HG02798 (cell line): ENCODE measurements around the gene VPS35L.
"Not testable (repeated sequence)": the region's sequence is repeated elsewhere in the genome, so short reads cannot be mapped to it uniquely, and the experiment has no call there.

Experiments used
- ATAC-seq: cut with Tn5 transposase; IDR thresholded peaks from one replicate; pipeline ENCODE4 v1.9.1; 2021; ENCODE audit warnings: mild to moderate bottlenecking; ENCODE audit not compliant: unreplicated experiment, poor library complexity

VPS35L gene

DNA sequence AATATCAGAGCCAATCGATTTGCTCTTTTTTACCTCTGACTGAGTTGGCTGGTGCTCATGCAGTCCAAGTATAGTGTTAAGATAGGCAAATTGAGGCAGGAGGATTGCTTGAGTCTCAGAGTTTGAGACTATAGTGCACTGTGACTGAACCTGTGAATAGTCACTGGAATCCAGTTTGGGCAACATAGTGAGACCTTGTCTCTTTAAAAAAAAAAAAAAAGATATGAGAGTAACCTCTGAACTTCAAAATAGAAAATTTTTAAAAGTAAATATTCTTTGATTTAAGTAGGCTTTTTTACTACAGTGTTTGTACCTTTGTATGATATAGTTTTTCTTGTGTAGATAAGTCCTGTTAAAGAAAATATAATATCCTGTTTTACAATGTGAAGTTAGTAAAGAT is 28.3 kb upstream of the VPS35L start:
- no peak for ATAC-seq

- ATAC-seq: no peak
Measured at GRCh38 chr16:19528666-19529065, 26.8 kb upstream of the VPS35L start.

DNA sequence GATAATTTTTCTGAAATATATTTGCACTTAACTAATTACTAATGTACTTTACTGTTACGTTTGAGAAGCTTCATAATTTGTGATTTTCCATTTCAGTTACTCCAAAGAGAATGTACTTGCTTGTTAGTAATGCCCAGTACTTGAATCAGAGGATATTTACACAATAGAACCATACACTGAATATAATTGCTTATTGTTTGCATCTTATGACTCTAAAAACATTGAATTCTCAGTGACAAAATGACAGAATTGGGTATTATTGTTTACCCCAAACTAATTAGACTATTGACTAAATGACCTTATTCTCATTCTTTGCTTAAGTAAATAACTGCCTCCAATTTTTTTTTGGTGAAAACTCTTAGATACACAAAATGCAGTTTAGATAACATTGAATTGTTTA is 22.9 kb upstream of the VPS35L start:
- ATAC-seq: no peak

GRCh38 chr16:19540241-19540970 is 15.1 kb upstream of the VPS35L start:
- ATAC-seq: no peak

DNA sequence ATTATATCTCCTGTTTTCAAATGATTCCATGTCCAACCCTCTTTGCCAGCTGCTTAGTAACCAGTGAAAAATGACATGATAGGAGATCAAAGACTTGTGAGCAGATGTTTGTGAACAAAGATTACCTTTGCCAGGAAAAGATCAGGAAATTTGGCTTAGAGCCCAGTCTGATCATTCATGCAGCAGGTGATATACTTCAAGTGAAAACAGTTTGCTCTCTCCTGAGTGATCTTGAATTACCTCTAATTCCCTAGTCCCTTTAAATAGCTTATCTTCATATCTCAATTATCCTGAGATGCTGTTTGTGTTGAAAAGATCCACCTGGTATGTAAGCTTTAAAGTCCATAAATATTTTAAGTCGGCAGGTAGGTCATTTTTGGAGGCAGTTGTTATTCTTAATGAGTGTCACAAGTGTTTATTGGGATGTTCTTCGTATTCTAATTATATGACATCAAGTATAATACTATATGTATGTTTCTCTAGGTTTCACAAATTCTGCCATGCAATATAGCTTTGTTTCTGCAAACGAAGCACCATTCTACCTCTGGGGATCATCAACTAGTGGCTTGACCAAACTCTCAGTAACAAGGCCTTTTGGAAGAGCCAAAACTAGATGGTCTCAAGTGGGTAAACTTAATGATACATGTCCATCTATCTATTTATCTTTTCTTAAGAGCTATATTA is 13.2 kb upstream of the VPS35L start:
- no peak for ATAC-seq

DNA sequence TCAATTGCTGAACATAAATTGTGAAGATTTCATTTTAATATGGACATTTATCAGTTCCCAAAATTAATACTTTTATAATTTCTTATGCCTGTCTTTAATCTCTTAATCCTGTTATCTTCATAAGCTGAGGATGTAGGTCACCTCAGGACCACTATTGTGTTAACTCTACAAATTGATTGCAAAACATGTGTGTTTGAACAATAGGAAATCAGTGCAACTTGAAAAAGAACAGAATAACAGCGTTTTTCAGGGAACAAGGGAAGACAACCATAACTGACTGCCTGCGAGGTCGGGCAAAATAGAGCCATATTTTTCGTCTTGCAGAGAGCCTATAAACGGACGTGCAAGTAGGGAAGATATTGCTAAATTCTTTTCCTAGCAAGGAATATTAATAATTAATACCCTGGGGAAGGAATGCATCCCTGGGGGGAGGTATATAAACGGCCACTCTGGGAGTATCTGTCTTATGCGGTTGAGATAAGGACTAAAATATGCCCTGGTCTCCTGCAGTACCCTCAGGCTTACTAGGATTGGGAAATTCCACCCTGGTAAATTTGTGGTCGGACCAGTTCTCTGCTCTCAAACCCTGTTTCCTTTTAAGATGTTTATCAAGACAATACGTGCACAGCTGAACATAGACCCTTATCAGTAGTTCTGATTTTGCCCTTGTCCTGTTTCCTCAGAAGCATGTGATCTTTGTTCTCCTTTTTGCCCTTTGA is 12.1 kb upstream of the VPS35L start:
- ATAC-seq: not testable (repeated sequence)

- no peak for ATAC-seq
Measured at GRCh38 chr16:19548144-19548543, 7.4 kb upstream of the VPS35L start.

DNA sequence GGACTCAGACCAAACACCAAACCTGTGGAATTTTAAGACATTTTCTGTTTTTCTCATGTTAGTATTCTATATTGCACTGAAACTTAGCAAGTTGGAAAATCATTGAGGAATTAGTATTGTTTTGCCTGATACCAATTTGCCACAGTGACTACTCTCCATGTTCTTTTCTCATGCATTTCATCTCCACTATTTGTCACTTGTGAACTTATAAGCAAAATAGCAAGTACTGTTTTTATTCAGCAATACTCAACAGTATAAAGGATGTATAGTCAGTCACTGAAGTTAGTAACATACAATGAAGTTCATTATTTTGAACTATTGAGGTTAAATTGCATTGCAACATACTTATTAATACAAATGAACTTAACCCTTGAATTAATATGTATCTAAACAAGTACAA is 5.8 kb upstream of the VPS35L start:
- no peak for ATAC-seq

- ATAC-seq: no peak
Measured at GRCh38 chr16:19555938-19556771, 652 bp downstream of the VPS35L start.

- no peak for ATAC-seq
Measured at GRCh38 chr16:19559242-19559910, 3.9 kb downstream of the VPS35L start.

DNA sequence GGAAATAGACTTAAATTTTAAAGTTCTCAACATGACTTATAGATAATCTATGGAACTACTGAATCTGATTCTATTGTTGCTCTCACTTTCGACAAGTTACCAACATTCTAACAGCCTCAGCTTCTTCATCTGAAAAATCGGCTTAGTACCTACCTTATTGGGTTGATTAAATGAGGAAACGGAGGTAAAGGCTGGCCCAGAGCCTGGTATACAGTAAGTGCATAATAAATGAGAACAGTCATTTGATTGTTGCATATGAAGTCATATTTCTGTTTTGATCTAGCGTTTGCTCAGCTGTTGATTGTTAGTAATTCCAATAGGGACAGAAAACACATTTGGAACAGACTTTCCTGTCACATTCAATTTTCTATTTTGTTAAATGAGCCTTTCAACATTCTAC is 4.6 kb downstream of the VPS35L start:
- no peak for ATAC-seq

- no peak for ATAC-seq
Measured at GRCh38 chr16:19563377-19563776, 7.9 kb downstream of the VPS35L start.

- ATAC-seq: no peak
Measured at GRCh38 chr16:19566362-19566761, 10.9 kb downstream of the VPS35L start.

DNA sequence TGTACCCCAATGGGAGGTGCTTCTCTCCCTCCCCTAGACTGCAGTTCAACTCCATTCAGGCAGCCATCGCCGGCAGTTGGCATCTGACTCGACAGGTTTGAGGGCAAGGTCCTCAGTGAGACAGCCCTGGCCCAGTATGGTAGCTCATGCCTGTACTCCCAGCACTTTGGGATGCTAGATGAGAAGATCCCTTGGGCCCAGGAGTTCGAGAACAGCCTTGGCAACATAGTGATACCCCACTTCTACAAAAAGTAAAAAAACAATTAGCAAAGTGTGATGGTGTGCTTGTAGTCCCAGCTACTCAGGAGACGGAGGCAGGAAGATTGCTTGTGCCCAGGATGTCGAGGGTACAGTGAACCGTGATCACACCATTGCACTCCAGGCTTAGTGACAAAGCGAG is 12.1 kb downstream of the VPS35L start:
- no peak for ATAC-seq

- no peak for ATAC-seq
Measured at GRCh38 chr16:19573997-19574396, 18.5 kb downstream of the VPS35L start.

GRCh38 chr16:19574615-19575014 is 19.1 kb downstream of the VPS35L start:
- no peak for ATAC-seq

DNA sequence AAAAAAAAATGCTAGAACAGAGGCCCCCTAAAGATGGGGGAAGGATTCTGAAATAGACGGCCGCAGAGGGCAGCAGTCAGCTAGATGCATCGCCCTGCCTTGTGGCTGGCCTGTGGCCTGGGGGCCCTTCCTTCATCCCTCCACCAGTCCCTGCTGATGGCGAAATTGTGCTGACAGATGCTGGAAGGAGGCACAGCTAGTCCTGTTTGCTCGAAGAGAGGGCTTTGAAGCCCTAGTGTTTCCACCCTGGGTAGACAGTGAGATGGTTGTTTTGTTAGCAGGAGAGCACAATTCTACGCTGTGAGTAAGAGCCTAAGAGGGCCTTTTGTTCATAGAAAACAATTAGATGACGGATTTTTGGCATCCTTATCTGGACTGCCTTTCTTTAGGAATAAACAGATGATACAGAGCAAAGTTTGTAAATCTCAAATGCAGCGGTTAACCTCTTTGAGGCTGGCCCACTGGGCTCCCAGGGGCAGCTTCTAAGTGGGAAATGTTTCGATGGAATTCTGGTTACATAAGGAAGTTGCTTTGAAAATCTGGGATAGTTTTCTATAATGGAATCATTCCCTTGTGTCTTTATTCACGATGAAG is 23.0 kb downstream of the VPS35L start:
- ATAC-seq: no peak

GRCh38 chr16:19582050-19582831 is 26.7 kb downstream of the VPS35L start:
- ATAC-seq: no peak
